HEK293 (cell line): ENCODE data around the gene POU5F1.
"Not testable (repeated sequence)": the region's sequence is repeated elsewhere in the genome, so short reads cannot be mapped to it uniquely, and the experiment has no call there.

ENCODE experiments used
- BCL11A ChIP-seq: fragments of 450-650 bp; formaldehyde crosslinking; IDR thresholded peaks from 2 replicates; pipeline ENCODE4 v1.5.1; 2016; ENCODE audit warnings: low read depth, missing biosample characterization, missing genetic modification characterization
- HOXC10 ChIP-seq: sonication (generic); formaldehyde crosslinking; IDR thresholded peaks from 2 replicates; pipeline ENCODE4 v1.8.1; 2023; ENCODE audit warnings: mild to moderate bottlenecking, missing genetic modification reagents
- KLF1 ChIP-seq: fragments of 450-650 bp; formaldehyde crosslinking; IDR thresholded peaks from 2 replicates; pipeline ENCODE4 v1.5.1; 2016; ENCODE audit warnings: missing biosample characterization, missing genetic modification characterization
- TCF7L2 ChIP-seq: IDR thresholded peaks from 2 replicates; pipeline ENCODE4 v1.6.1; 2011; ENCODE audit warnings: low read depth, mild to moderate bottlenecking, inconsistent platforms, low read length, moderate library complexity, borderline replicate concordance
- YY1 ChIP-seq: fragments of 450-650 bp; formaldehyde crosslinking; IDR thresholded peaks from 2 replicates; pipeline ENCODE4 v1.5.1; 2018; ENCODE audit warnings: missing biosample characterization, missing genetic modification characterization
- ZBTB17 ChIP-seq: fragments of 450-650 bp; formaldehyde crosslinking; IDR thresholded peaks from 2 replicates; pipeline ENCODE4 v1.5.1; 2016; ENCODE audit warnings: missing biosample characterization, missing genetic modification characterization
- ZBTB21 ChIP-seq: fragments of 450-650 bp; formaldehyde crosslinking; IDR thresholded peaks from 2 replicates; pipeline ENCODE4 v1.5.1; 2017; ENCODE audit warnings: missing biosample characterization, missing genetic modification characterization
- ZNF138 ChIP-seq: fragments of 450-650 bp; formaldehyde crosslinking; IDR thresholded peaks from 2 replicates; pipeline ENCODE4 v1.5.1; 2016; ENCODE audit warnings: missing biosample characterization, missing genetic modification characterization, borderline replicate concordance
- ZNF555 ChIP-seq: fragments of 450-650 bp; formaldehyde crosslinking; conservative IDR thresholded peaks from 2 replicates; pipeline ENCODE4 v1.5.1; 2017; ENCODE audit warnings: missing biosample characterization, mild to moderate bottlenecking, missing genetic modification characterization, inconsistent platforms
- ZNF777 ChIP-seq: fragments of 450-650 bp; formaldehyde crosslinking; IDR thresholded peaks from 2 replicates; pipeline ENCODE4 v1.5.1; 2017; ENCODE audit warnings: missing biosample characterization, missing genetic modification characterization, borderline replicate concordance
- TF ChIP-seq, protein P1 (sequence below): fragments of 450-650 bp; formaldehyde crosslinking; IDR thresholded peaks from 2 replicates; pipeline ENCODE4 v1.5.1; 2016; ENCODE audit warnings: missing biosample characterization, missing genetic modification characterization

DNA sequence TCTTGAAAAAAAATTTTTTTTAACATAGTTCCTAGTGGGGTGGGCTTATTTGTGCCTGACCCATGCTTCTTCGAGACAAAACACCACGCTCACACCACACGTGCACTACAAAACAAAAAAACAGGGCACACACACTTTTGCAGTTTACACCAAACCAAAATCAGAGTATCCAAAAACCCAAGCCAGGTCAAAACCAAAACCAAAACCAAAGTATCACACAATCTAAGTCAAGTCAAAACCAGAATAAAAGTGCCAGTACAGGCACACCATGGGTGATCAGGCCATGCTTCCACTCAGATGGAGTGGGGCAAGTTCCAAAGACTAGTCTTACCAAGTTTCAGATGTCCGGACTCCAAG, 15.2 kb upstream of the POU5F1 start:
- TF ChIP-seq, protein P1, sequence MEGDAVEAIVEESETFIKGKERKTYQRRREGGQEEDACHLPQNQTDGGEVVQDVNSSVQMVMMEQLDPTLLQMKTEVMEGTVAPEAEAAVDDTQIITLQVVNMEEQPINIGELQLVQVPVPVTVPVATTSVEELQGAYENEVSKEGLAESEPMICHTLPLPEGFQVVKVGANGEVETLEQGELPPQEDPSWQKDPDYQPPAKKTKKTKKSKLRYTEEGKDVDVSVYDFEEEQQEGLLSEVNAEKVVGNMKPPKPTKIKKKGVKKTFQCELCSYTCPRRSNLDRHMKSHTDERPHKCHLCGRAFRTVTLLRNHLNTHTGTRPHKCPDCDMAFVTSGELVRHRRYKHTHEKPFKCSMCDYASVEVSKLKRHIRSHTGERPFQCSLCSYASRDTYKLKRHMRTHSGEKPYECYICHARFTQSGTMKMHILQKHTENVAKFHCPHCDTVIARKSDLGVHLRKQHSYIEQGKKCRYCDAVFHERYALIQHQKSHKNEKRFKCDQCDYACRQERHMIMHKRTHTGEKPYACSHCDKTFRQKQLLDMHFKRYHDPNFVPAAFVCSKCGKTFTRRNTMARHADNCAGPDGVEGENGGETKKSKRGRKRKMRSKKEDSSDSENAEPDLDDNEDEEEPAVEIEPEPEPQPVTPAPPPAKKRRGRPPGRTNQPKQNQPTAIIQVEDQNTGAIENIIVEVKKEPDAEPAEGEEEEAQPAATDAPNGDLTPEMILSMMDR (tag by site-specific recombination) = not testable (repeated sequence)
- not testable (repeated sequence) for TF ChIP-seq KLF1 (tag by site-specific recombination); ZNF138 (tag by site-specific recombination); HOXC10 (CRISPR knock-in tag); ZNF555 (tag by site-specific recombination); ZBTB17 (tag by site-specific recombination); TCF7L2; ZNF777 (tag by site-specific recombination); BCL11A; YY1 (tag by site-specific recombination); ZBTB21 (tag by site-specific recombination)
